ENCODE results near the gene ADAMTS14. TPM values are rescaled to one million over a fixed set of nuclear protein-coding genes. Genes with fewer than 3 reads are reported as not detected.

Gene ADAMTS14
- total RNA-seq, 1 experiment from 2014 or later, result 1.6 TPM

GRCh38 chr10:70704211-70704610 lies 31.9 kb downstream of the ADAMTS14 start:
- Histone ChIP-seq H2BK5ac (ENCODE audit: insufficient read length, low read length) (no peak overlapping the region), H3K4me2 (ENCODE audit: insufficient read depth, insufficient read length, low read length) (no peak overlapping the region), H4K8ac (replicated peaks; ENCODE audit: insufficient read length, low read depth, low read length) (no peak overlapping the region), H2BK120ac (ENCODE audit: low read depth, low read length, poor library complexity, severe bottlenecking) (no peak overlapping the region), H3K79me1 (ENCODE audit: insufficient read depth, low read depth, low read length, poor library complexity, severe bottlenecking) (no peaks in the 10 kb centered on the region), H2BK12ac (ENCODE audit: insufficient read length, low read depth, low read length) (no peak overlapping the region), H3K56ac (ENCODE audit: insufficient read length, low read depth, low read length) (no peak overlapping the region), H3K9me3 (ENCODE audit: control insufficient read depth, low read depth, low read length) (no peaks in the 10 kb centered on the region), H3K27ac (ENCODE audit: insufficient read length, low read depth, low read length) (no peak overlapping the region), H3K18ac (ENCODE audit: insufficient read length, low read depth, low read length) (no peak overlapping the region), H2AFZ (ENCODE audit: low read length) (no peak overlapping the region), H2BK15ac (ENCODE audit: low read depth, low read length) (no peak overlapping the region), H4K5ac (ENCODE audit: insufficient read length, low read depth, low read length) (no peak overlapping the region), H3K4me1 (ENCODE audit: insufficient read depth, low read length) (no peaks in the 10 kb centered on the region; the same call in 1 of the 2 replicates), H3K79me2 (ENCODE audit: insufficient read depth, low read length) (no peaks in the 10 kb centered on the region), H3K23ac (ENCODE audit: insufficient read length, low read depth, low read length) (no peak overlapping the region), H3K9ac (ENCODE audit: extremely low read depth, insufficient read length, low read length) (no peak overlapping the region), H2AK5ac (ENCODE audit: insufficient read length, low read length) (no peak overlapping the region), H3K14ac (ENCODE audit: insufficient read depth, low read length) (no peak overlapping the region), H3T11ph (ENCODE audit: low read length) (no peak overlapping the region), H3K23me2 (ENCODE audit: insufficient read length, low read depth, low read length, poor library complexity, severe bottlenecking) (no peaks in the 10 kb centered on the region), H2BK20ac (ENCODE audit: low read depth, low read length, poor library complexity, severe bottlenecking) (no peak overlapping the region), H4K20me1 (ENCODE audit: control insufficient read depth, insufficient read depth, insufficient read length) (no peaks in the 10 kb centered on the region), H4K91ac (ENCODE audit: insufficient read length, low read depth, low read length) (no peak overlapping the region), H3K27me3 (ENCODE audit: insufficient read depth, low read length) (no peaks in the 10 kb centered on the region), H3K4ac (ENCODE audit: low read depth, low read length) (no peak overlapping the region)
- WGBS (ENCODE audit: extremely low coverage, insufficient read length, low lambda C conversion rate), result 100% methylated on average over 1 of the region's 5 CpGs
- peaks cover 7 to 9% of the 10 kb centered on the region in 2 experiments for H3K4me1 Mint-ChIP-seq
- no peaks in the 10 kb centered on the region for H3K27me3 Mint-ChIP-seq (ENCODE audit: low read depth)
- no peak overlapping the region for H3K27ac Mint-ChIP-seq
- H3K36me3 Mint-ChIP-seq (ENCODE audit: insufficient read depth in 1 of 3, low read depth in 3 of 3), result no peaks in the 10 kb centered on the region
- H3K9me3 Mint-ChIP-seq, result no peaks in the 10 kb centered on the region
- DNase-seq, result no peak
- H3K4me3 Mint-ChIP-seq, result no peak overlapping the region
- TF ChIP-seq CTCF (conservative IDR thresholded peaks at IDR 0.05), result no peak
